Memory B cell (primary cell): ENCODE data around the gene NETO2.
"Not testable (repeated sequence)": the region's sequence is repeated elsewhere in the genome, so short reads cannot be mapped to it uniquely, and the experiment has no call there.

ENCODE experiments used
- ATAC-seq: fragments of 150-1000 bp; cut with Tn5 transposase; 2 replicates; pipeline ENCODE4 v1.10.0; 2021; ENCODE audit warnings: low read depth, mild to moderate bottlenecking, moderate library complexity
- DNase-seq, 2 donors: peaks; one replicate each; pipeline ENCODE4 v3.0.0; 2022; ENCODE audit warnings: low spot score in 2 of 2
- H3K27ac Mint-ChIP-seq: one replicate; pipeline ENCODE4 v1.8.0; 2022; ENCODE audit warnings: mild to moderate bottlenecking, moderate library complexity, mixed read lengths
- H3K27me3 Mint-ChIP-seq: one replicate; pipeline ENCODE4 v1.8.0; 2022; ENCODE audit warnings: mixed read lengths
- H3K36me3 Mint-ChIP-seq: one replicate; pipeline ENCODE4 v1.8.0; 2022; ENCODE audit warnings: mild to moderate bottlenecking, mixed read lengths
- H3K4me1 Mint-ChIP-seq: one replicate; pipeline ENCODE4 v1.8.0; 2022; ENCODE audit warnings: mixed read lengths
- H3K4me3 Mint-ChIP-seq: one replicate; pipeline ENCODE4 v1.8.0; 2022; ENCODE audit warnings: mild to moderate bottlenecking, moderate library complexity, mixed read lengths
- H3K9me3 Mint-ChIP-seq: one replicate; pipeline ENCODE4 v1.8.0; 2022; ENCODE audit warnings: mixed read lengths

Gene NETO2

DNA sequence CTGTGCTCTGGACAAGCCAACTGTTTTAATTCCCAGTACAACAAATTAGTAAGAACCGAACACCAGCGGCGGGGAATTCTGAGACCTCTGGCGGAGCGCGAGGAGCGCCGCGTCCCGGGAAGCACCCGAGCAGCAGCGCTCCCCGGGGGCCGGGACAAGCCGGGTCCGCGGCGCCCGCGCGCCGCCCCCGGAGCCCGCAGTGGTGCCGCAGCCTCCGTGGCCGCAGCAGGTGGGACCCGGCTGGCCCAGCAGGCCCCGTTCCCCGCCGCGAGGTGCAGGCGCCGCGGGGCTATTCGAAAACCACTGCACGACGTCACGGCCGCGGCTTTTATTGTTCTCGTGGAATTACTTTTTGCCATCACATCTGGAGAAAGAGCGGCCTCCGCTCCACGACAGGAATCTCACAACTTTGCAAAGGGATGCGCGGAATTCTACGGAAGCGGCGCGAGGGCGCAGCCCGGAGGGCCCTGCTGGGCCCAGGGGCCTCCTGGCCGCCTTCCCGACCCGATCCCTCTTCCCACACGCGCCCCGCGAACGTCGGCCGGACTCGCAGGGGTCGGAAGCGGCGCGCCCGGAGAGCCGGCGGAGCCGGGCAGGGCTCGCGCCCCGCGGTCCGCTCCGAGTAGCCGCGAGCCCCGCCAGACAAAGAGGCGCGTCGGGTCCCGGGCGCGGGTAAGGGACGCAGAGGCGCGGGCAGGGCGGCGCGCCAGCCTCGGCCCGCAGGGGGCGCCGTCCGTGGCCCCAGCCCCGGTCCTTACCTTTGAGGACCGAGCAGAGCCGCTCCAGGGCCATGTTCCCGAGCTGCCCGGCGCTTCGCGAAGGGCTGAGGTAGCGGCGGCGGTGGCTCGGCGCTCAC, 696 bp downstream of the NETO2 start:
- no peaks in the 10 kb centered on the region for H3K36me3 Mint-ChIP-seq
- H3K9me3 Mint-ChIP-seq, result no peaks in the 10 kb centered on the region

DNA sequence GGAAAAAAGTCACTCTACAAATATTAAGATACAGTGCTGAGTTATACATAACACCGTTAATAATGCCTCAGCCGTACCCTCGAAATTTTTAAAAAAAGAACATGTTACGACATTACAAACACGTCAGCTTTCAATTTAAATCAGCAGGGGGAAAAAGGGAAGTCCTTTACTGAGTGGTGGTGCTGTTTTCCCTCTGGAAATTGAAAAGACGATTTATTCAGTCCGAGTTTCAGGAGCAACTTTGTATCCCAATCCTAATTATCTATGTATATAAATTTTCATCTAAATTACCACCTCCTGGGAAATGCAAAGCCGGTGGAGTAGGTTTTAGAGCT, 1.3 kb downstream of the NETO2 start:
- ATAC-seq (no peak), DNase-seq (peak in 1 of 2 donors; percentile 2)
- H3K27ac Mint-ChIP-seq, result no peak overlapping the region
- H3K4me3 Mint-ChIP-seq, result peak overlapping the region; percentile 91
- H3K27me3 Mint-ChIP-seq, result no peaks in the 10 kb centered on the region
- no peaks in the 10 kb centered on the region for H3K36me3 Mint-ChIP-seq
- H3K9me3 Mint-ChIP-seq, result no peaks in the 10 kb centered on the region
- H3K4me1 Mint-ChIP-seq, result peaks cover 13% of the 10 kb centered on the region

More for the DNA sequence above, 696 bp downstream of the NETO2 start:
- ATAC-seq, result peak; percentile 68
- Mint-ChIP-seq H3K27ac (no peak overlapping the region), H3K4me3 (peak overlapping the region; percentile 91), H3K4me1 (peaks cover 13% of the 10 kb centered on the region), H3K27me3 (no peaks in the 10 kb centered on the region)
- peak in 1 of 2 donors; percentile 73 for DNase-seq

DNA sequence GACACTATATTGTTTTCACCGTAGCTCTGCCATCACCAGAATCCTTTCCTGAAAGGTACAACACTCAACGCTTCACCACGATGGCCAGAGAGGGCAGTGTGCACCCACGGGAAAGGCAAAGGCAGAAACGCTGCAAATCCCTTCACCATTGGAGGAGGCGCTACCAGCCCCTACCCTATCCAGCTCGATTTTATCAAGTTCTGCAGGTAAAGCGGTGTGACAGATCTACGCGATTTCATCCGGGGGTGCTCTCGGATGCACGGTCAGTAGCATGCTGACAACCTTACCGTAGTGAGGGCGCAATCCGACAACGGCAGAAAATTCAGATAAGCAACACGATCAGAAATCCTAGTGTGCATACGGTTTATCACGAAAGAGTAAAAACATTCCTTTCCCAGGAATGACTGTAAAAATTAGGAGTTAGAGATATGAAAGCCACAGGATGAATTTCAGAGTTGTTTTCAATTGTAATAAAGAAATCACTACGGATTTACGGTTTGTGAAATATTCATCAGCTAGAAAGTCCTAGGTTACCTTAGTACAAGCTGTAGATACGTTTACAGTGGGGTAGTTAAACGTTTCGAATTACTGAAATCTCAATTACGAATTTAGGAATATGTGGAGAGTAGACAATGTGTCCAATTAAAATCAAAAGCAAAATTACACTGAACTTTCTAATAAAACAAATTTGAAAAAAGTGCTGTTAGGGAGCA, 1.8 kb downstream of the NETO2 start:
- DNase-seq (peak; percentile 71 to 81), ATAC-seq (peak; percentile 60)
- H3K4me3 Mint-ChIP-seq, result peak overlapping the region; percentile 91
- H3K27ac Mint-ChIP-seq, result no peak overlapping the region
- H3K9me3 Mint-ChIP-seq, result no peaks in the 10 kb centered on the region
- H3K36me3 Mint-ChIP-seq, result no peaks in the 10 kb centered on the region
- H3K4me1 Mint-ChIP-seq, result peaks cover 13% of the 10 kb centered on the region
- no peaks in the 10 kb centered on the region for H3K27me3 Mint-ChIP-seq

DNA sequence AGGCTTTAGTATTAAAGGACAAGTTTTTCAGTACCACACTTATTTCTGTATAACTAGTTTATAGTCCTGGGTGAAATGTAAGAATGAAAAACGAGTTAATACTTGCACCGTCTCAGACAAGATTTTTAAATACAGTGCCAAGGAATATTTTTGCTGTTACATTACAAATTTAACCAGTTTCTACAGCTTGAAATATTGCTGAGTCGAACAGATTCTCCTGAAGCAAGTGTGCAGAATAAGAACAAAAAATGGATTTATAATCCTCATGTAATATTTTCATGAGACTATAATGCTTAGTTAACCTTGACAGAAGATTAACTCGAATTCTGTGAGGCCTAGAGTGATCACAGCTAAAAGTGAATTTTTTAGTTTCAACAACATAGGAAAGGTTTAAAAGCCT, 3.1 kb downstream of the NETO2 start:
- Mint-ChIP-seq H3K36me3 (no peaks in the 10 kb centered on the region), H3K9me3 (no peaks in the 10 kb centered on the region), H3K4me1 (peaks cover 13% of the 10 kb centered on the region), H3K4me3 (no peak overlapping the region), H3K27ac (no peak overlapping the region), H3K27me3 (no peaks in the 10 kb centered on the region)
- DNase-seq (no peak), ATAC-seq (no peak)

DNA sequence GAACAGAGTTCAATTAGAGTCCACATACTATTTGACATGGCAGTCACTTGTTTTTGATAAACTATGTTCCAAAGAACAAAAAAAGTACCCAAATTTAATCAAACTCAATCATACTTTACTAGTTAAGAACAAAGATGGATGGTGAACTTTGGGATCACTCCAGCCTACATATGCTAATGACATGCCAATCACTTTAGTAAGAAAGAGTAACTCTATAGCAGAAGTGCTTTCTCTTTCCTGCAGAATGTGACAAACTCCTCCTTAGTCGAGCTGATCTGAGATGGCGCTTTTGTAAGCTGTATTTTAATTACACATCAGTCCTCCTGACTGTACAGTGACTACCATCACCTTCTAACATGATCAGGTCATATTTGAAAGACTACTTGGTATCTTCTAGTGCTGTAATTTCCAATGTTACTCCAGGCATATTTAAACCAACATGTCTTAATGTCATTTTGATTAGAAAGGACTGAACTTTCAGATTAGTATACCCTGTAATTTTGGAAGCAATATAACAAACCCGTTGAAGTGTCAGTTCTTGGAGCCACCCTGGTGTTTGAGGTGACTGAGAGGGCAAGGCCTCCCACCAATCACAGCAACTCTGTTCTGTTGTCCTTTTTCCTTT, 4.1 kb downstream of the NETO2 start:
- DNase-seq (no peak), ATAC-seq (no peak)
- Mint-ChIP-seq H3K9me3 (no peaks in the 10 kb centered on the region), H3K36me3 (no peaks in the 10 kb centered on the region), H3K4me1 (peaks cover 12% of the 10 kb centered on the region), H3K27ac (no peak overlapping the region), H3K27me3 (no peaks in the 10 kb centered on the region), H3K4me3 (no peak overlapping the region)

DNA sequence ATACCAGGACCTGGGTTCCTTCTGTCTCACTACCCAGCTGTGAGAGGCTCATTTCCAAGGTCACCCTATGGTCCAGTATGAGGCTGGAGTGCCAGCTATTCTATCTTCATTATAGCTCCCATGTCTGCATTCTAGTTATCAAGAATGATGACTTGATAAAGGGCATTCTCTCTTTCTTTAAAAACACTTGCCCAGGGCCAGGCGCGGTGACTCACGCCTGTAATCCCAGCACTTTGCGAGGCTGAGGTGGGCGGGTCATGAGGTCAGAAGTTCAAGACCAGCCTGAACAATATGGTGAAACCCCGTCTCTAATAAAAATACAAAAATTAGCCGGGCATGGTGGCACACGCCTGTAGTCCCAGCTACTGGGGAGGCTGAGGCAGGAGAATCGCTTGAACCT, 5.8 kb downstream of the NETO2 start:
- not testable (repeated sequence) for H3K4me3 Mint-ChIP-seq, ATAC-seq, DNase-seq, H3K36me3 Mint-ChIP-seq, H3K4me1 Mint-ChIP-seq, H3K9me3 Mint-ChIP-seq, H3K27me3 Mint-ChIP-seq
- H3K27ac Mint-ChIP-seq, result peak overlapping the region; percentile 58

DNA sequence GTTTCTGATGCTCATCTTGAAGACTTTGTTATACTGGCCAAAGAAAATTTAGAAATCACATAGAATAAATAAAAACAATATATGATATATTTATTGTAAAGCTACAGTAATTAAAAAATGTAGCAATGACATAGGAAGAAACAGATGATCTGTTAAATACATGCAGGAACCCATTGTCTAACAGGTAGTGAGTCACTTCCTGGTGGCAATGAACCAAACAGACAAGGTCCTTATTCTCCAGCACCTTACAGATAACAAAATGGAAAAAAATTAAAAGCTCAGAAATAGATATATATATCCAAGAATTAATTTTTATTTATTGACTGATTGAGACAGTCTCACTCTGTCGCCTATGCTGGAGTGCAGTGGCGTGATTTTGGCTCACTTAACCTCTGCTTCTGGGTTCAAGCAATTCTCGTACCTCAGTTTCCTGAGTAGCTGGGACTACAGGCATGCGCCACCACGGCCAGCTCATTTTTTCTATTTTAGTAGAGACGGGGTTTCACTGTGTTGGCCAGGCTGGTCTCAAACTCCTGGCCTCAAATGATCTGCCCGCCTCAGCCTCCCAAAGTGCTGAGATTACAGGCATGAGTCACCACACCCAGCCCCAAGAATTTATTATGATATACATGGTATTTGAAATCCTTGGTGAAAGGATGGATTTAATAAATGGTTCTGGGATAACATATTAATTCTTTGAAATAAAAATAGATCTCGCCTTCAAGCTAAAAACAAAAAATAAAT, 7.5 kb downstream of the NETO2 start:
- no peaks in the 10 kb centered on the region for H3K9me3 Mint-ChIP-seq
- ATAC-seq (no peak), DNase-seq (no peak)
- H3K27ac Mint-ChIP-seq, result no peak overlapping the region
- peaks cover 2% of the 10 kb centered on the region for H3K36me3 Mint-ChIP-seq
- no peaks in the 10 kb centered on the region for H3K27me3 Mint-ChIP-seq
- H3K4me3 Mint-ChIP-seq, result no peak overlapping the region
- no peaks in the 10 kb centered on the region for H3K4me1 Mint-ChIP-seq

DNA sequence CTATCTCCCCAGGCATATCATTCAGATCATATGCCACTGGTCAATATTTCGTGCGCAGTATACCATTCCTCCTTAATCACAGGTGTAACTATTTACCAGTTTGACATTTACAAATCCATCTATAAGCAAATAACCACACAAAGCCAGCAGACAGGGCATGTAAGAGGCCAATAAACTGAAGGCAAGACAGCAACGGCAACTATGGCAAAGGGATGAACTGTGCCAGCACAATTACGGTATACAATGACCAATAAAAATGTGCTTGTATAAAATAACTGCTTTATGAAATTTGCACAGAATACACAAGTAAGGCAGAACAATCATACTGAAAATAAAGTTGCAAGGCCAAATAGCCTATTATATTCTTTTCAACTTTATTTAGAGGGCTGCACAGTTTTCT, 9.2 kb downstream of the NETO2 start:
- no peaks in the 10 kb centered on the region for H3K4me1 Mint-ChIP-seq
- no peaks in the 10 kb centered on the region for H3K27me3 Mint-ChIP-seq
- no peak overlapping the region for H3K4me3 Mint-ChIP-seq
- H3K9me3 Mint-ChIP-seq, result no peaks in the 10 kb centered on the region
- DNase-seq (no peak), ATAC-seq (no peak)
- peaks cover 4% of the 10 kb centered on the region for H3K36me3 Mint-ChIP-seq
- no peak overlapping the region for H3K27ac Mint-ChIP-seq

DNA sequence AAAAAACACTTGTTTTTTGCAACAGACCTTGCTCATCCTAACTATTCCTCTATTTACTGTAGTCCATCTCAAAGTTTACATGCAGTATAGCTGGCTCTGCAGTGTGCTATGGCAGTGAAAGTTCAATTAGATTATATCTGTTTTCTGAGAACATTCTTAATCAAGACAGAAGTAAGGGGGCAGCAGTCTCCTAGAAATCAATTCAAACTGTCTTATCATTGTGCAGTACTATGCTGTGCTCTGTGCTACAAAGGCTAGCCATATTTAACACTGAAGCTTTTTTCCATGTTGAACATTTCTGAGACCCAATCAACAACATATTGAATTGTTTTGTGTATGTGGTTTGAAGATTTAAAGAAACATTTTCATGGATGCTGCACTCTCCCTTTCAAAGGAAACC, 11.4 kb downstream of the NETO2 start:
- Mint-ChIP-seq H3K4me1 (no peaks in the 10 kb centered on the region), H3K9me3 (no peaks in the 10 kb centered on the region), H3K36me3 (peaks cover 5% of the 10 kb centered on the region), H3K4me3 (no peak overlapping the region), H3K27me3 (no peaks in the 10 kb centered on the region), H3K27ac (no peak overlapping the region)
- ATAC-seq (no peak), DNase-seq (no peak)

DNA sequence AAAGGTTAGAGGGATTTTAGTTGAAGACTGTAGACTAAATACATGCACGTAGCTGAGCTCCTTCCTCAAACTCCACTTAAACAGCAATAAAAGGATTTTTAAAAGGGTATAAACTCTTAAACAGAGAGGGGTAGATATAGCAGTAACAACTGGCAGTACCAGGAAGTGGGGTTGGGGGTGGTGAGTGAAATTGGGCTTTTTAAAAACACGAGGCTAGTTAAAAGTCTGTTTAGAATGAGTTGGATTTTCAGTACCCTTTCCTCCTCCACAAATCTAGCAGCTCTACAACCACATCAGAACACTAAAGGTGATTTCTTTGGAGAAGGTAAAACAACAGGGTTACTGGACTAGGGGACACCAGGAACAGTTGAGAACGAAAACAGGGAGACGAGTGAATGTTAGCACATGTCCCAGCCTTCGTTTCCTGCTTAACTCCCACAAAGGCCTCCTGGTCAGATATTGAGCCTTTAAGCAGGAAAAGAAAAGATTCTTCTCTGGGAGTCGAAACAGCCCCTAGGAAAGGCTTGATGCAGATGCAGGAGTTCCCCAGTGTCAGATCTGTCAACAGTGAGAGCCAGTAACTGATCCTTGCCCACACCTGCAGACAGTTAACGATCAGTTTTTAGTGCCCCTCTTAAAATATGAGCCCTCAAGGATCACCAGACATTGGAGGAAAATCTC, 13.8 kb downstream of the NETO2 start:
- H3K4me1 Mint-ChIP-seq, result no peaks in the 10 kb centered on the region
- no peaks in the 10 kb centered on the region for H3K27me3 Mint-ChIP-seq
- H3K27ac Mint-ChIP-seq, result no peak overlapping the region
- ATAC-seq (no peak), DNase-seq (no peak)
- no peak overlapping the region for H3K4me3 Mint-ChIP-seq
- H3K9me3 Mint-ChIP-seq, result no peaks in the 10 kb centered on the region
- peaks cover 8% of the 10 kb centered on the region for H3K36me3 Mint-ChIP-seq

DNA sequence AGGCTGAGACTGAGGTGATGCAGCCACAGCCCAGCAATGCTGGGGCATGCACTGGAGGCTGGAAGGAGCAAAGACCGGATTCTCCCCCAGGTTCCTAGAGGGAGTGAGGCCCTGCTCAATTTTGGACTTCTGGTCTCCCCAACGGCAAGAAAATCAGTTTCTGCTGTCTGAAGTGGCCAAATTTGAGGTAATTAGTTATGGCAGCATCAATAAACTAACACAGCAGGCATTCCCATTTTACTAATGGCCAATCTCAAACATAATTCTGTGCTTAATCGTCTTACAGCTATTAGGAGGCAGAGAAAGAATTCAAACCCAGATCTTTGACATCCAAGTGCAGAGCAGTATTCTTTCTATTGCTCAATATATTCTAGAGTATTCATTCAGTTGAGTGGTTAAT, 16.2 kb downstream of the NETO2 start:
- ATAC-seq (no peak), DNase-seq (no peak)
- Mint-ChIP-seq H3K4me3 (no peak overlapping the region), H3K4me1 (no peaks in the 10 kb centered on the region), H3K36me3 (peaks cover 6% of the 10 kb centered on the region), H3K9me3 (no peaks in the 10 kb centered on the region), H3K27ac (no peak overlapping the region), H3K27me3 (no peaks in the 10 kb centered on the region)

DNA sequence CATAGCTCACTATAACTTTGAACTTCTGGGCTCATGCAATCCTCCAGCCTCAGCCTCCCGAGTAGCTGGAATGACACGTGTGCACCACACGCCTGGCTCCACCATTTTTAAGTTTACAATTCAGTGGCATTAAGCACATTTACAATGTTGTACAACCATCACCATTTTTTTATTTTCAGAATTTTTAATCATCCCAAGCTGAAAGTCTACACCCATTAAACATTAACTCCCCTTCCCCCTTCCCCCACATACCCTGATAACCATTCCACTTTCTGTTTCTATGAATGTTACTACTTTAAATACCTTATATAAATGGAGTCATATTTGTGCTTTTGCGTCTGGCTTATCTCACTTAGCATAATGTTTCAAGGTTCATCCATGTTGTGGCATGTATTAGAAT, 18.0 kb downstream of the NETO2 start:
- no peak for ATAC-seq
- Mint-ChIP-seq H3K36me3 (peaks cover 5% of the 10 kb centered on the region), H3K27ac (no peak overlapping the region), H3K27me3 (no peaks in the 10 kb centered on the region), H3K4me3 (no peak overlapping the region), H3K4me1 (no peaks in the 10 kb centered on the region), H3K9me3 (no peaks in the 10 kb centered on the region)
- no peak for DNase-seq

DNA sequence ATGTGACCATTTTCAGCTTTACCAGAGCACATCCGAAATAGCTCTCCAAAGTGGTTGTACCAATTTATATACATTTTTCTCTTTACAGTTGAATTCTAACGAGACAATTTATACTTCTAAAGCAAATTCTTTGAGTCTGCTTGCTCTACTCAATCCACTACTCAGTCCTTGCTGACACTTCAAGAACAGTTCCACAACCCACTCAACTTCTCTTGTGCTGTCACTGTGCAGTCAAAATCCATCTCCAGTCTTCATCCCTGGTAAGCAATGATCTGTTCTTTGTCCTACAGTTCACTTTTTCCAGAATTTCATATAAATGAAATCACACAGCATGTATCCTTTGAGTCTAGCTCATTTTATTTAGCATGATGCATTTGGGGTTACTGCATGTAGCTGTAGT, 30.6 kb downstream of the NETO2 start:
- H3K27me3 Mint-ChIP-seq, result no peaks in the 10 kb centered on the region
- H3K4me3 Mint-ChIP-seq, result no peak overlapping the region
- H3K36me3 Mint-ChIP-seq, result peaks cover 7% of the 10 kb centered on the region
- DNase-seq (no peak), ATAC-seq (no peak)
- H3K27ac Mint-ChIP-seq, result no peak overlapping the region
- no peaks in the 10 kb centered on the region for H3K4me1 Mint-ChIP-seq
- no peaks in the 10 kb centered on the region for H3K9me3 Mint-ChIP-seq
